IMR-90 (cell line): ENCODE data around the gene RHBDL1. TPM values are rescaled to one million over a fixed set of nuclear protein-coding genes. Genes with fewer than 3 reads are reported as not detected.

Source experiments
- ATAC-seq: fragments of 200-7000 bp; cut with Tn5 transposase; 2 replicates; pipeline ENCODE4 v1.9.1; 2020; ENCODE audit warnings: low read depth, mild to moderate bottlenecking, moderate library complexity
- BruUV-seq: library from RNA; stranded (reverse); fragments of 400-500 nt; replicated peaks from 2 replicates; lab custom pipeline; 2021; lab: Mats Ljungman, UMichigan
- CTCF ChIA-PET: fragments of 300-600 bp; formaldehyde crosslinking; extraction: SDS; loops from one replicate; lab custom pipeline; 2021; ENCODE audit warnings: antibody characterized with exemption; lab: Yijun Ruan, JAX
- POLR2A ChIA-PET: fragments of 300-600 bp; sonication (Branson Sonifier 250); formaldehyde crosslinking; loops from one replicate; lab custom pipeline; 2022; ENCODE audit warnings: antibody characterized with exemption; ENCODE audit not compliant: unreplicated experiment; lab: Charles Lee
- DNase-seq: peaks from one replicate; pipeline ENCODE4 v3.0.0; 2013
- H2AFZ ChIP-seq: replicated peaks from 2 replicates; pipeline ENCODE3; 2013; ENCODE audit warnings: low read length, mild to moderate bottlenecking; ENCODE audit not compliant: poor library complexity
- H2AK5ac ChIP-seq: 2 replicates; pipeline ENCODE4 v1.6.1; 2013; ENCODE audit warnings: low read depth, low read length, inconsistent platforms
- H2AK9ac ChIP-seq: replicated peaks from 2 replicates; pipeline ENCODE3; 2013; ENCODE audit warnings: mild to moderate bottlenecking, low read depth, low read length, moderate library complexity; ENCODE audit not compliant: poor library complexity
- H2BK120ac ChIP-seq: 2 replicates; pipeline ENCODE4 v1.6.1; 2013; ENCODE audit warnings: low read depth, low read length, inconsistent platforms
- H2BK15ac ChIP-seq: 3 replicates; pipeline ENCODE4 v1.6.1; 2013; ENCODE audit warnings: low read depth, low read length, inconsistent platforms
- H2BK20ac ChIP-seq: 2 replicates; pipeline ENCODE4 v1.6.1; 2013; ENCODE audit warnings: low read depth, mild to moderate bottlenecking, inconsistent platforms, low read length, moderate library complexity
- H2BK5ac ChIP-seq: 2 replicates; pipeline ENCODE4 v1.6.1; 2013; ENCODE audit warnings: mild to moderate bottlenecking, low read depth, low read length, inconsistent platforms; ENCODE audit not compliant: poor library complexity, severe bottlenecking
- H3K14ac ChIP-seq: replicated peaks from 2 replicates; pipeline ENCODE4 v1.6.1; 2013; ENCODE audit warnings: low read depth, low read length, inconsistent platforms
- H3K18ac ChIP-seq: 2 replicates; pipeline ENCODE4 v1.6.1; 2013; ENCODE audit warnings: low read depth, low read length, control low read depth
- H3K23ac ChIP-seq: 2 replicates; pipeline ENCODE4 v1.6.1; 2013; ENCODE audit warnings: low read depth, low read length, inconsistent platforms
- H3K27ac ChIP-seq: 2 replicates; pipeline ENCODE4 v1.5.1; 2013; ENCODE audit warnings: mild to moderate bottlenecking, control low read depth, low read length; ENCODE audit not compliant: insufficient read depth
- H3K27me3 ChIP-seq: 2 replicates; pipeline ENCODE4 v1.6.1; 2013; ENCODE audit warnings: low read length; ENCODE audit not compliant: control insufficient read depth, insufficient read depth
- H3K36me3 ChIP-seq: 2 replicates; pipeline ENCODE4 v1.6.1; 2013; ENCODE audit warnings: low read length, mixed read lengths; ENCODE audit not compliant: control insufficient read depth, insufficient read depth
- H3K4ac ChIP-seq: 2 replicates; pipeline ENCODE4 v1.6.1; 2013; ENCODE audit warnings: low read depth, low read length, inconsistent platforms
- H3K4me1 ChIP-seq: 2 replicates; pipeline ENCODE4 v1.6.1; 2013; ENCODE audit warnings: low read length, mixed read lengths; ENCODE audit not compliant: control insufficient read depth, insufficient read depth
- H3K4me2 ChIP-seq: 2 replicates; pipeline ENCODE4 v1.6.1; 2013; ENCODE audit warnings: low read depth, mild to moderate bottlenecking, control low read depth, low read length, moderate library complexity
- H3K4me3 ChIP-seq: 2 replicates; pipeline ENCODE4 v1.5.1; 2013; ENCODE audit warnings: low read depth, mild to moderate bottlenecking, control low read depth, low read length, moderate library complexity; ENCODE audit not compliant: insufficient read depth
- H3K56ac ChIP-seq: 2 replicates; pipeline ENCODE4 v1.6.1; 2013; ENCODE audit warnings: low read length, inconsistent platforms; ENCODE audit not compliant: insufficient read depth; ENCODE audit errors: extremely low read depth
- H3K79me1 ChIP-seq, 2 experiments: 2 replicates each; pipeline ENCODE4 v1.6.1; 2013; ENCODE audit warnings: low read length in 2 of 2, inconsistent platforms in 1 of 2, low read depth in 1 of 2
- H3K9ac ChIP-seq: 2 replicates; pipeline ENCODE4 v1.6.1; 2013; ENCODE audit warnings: low read depth, low read length, control low read depth
- H3K9me1 ChIP-seq: 2 replicates; pipeline ENCODE4 v1.6.1; 2013; ENCODE audit warnings: low read length, inconsistent platforms; ENCODE audit not compliant: insufficient read depth
- H3K9me3 ChIP-seq: 2 replicates; pipeline ENCODE4 v1.6.1; 2013; ENCODE audit warnings: low read length; ENCODE audit not compliant: control insufficient read depth, insufficient read depth
- H4K20me1 ChIP-seq: 2 replicates; pipeline ENCODE4 v1.6.1; 2013; ENCODE audit warnings: low read length, inconsistent platforms; ENCODE audit not compliant: insufficient read depth
- H4K5ac ChIP-seq: 2 replicates; pipeline ENCODE4 v1.6.1; 2013; ENCODE audit warnings: mild to moderate bottlenecking, low read depth, low read length, control low read depth
- H4K8ac ChIP-seq, 2 experiments: 2 replicates each; pipeline ENCODE4 v1.6.1; 2013; ENCODE audit warnings: low read depth in 2 of 2, low read length in 2 of 2, control low read depth in 1 of 2, inconsistent platforms in 1 of 2
- H4K91ac ChIP-seq: 2 replicates; pipeline ENCODE4 v1.6.1; 2013; ENCODE audit warnings: low read depth, low read length, inconsistent platforms; ENCODE audit not compliant: insufficient read depth
- BHLHE40 ChIP-seq: fragments of 150-350 bp; IDR thresholded peaks from 2 replicates; pipeline ENCODE4 v1.6.1; 2016; ENCODE audit warnings: mild to moderate bottlenecking, low read depth, low read length
- CEBPB ChIP-seq: IDR thresholded peaks from 2 replicates; pipeline ENCODE4 v1.6.1; 2012; ENCODE audit warnings: low read depth, low read length, improper control_type of control experiment
- FOS ChIP-seq: fragments of 150-350 bp; IDR thresholded peaks from 2 replicates; pipeline ENCODE4 v1.6.1; 2016; ENCODE audit warnings: low read depth, low read length
- MAFK ChIP-seq: IDR thresholded peaks from 2 replicates; pipeline ENCODE4 v1.6.1; 2012; ENCODE audit warnings: low read depth, low read length, improper control_type of control experiment
- MAZ ChIP-seq: IDR thresholded peaks from 2 replicates; pipeline ENCODE4 v1.6.1; 2012; ENCODE audit warnings: low read depth, mild to moderate bottlenecking, low read length, improper control_type of control experiment, moderate library complexity, borderline replicate concordance
- MXI1 ChIP-seq: IDR thresholded peaks from 2 replicates; pipeline ENCODE4 v1.6.1; 2012; ENCODE audit warnings: low read depth, mild to moderate bottlenecking, low read length, moderate library complexity, borderline replicate concordance
- NFE2L2 ChIP-seq: fragments of 150-350 bp; IDR thresholded peaks from 2 replicates; pipeline ENCODE4 v1.6.1; 2016; ENCODE audit warnings: low read depth, mild to moderate bottlenecking, low read length
- POLR2A ChIP-seq: IDR thresholded peaks from 2 replicates; pipeline ENCODE4 v1.6.1; 2012; ENCODE audit warnings: mild to moderate bottlenecking, low read depth, low read length
- RAD21 ChIP-seq: IDR thresholded peaks from 2 replicates; pipeline ENCODE4 v1.6.1; 2012; ENCODE audit warnings: low read length, improper control_type of control experiment
- RCOR1 ChIP-seq: IDR thresholded peaks from 2 replicates; pipeline ENCODE4 v1.6.1; 2012; ENCODE audit warnings: mild to moderate bottlenecking, low read length, improper control_type of control experiment; ENCODE audit not compliant: insufficient replicate concordance
- RFX5 ChIP-seq: IDR thresholded peaks from 2 replicates; pipeline ENCODE4 v1.8.0; 2012; ENCODE audit warnings: low read depth, mild to moderate bottlenecking, low read length, moderate library complexity
- USF2 ChIP-seq: fragments of 150-350 bp; IDR thresholded peaks from 2 replicates; pipeline ENCODE4 v1.6.1; 2017; ENCODE audit warnings: mild to moderate bottlenecking, antibody characterized with exemption, low read length, low read depth
- WGBS, 2 experiments: methylation state at CpG; one replicate each; pipeline versions ENCODE4 v1.1.5 to v1.1.7; 2013; ENCODE audit warnings: missing lambda C conversion rate in 2 of 2; ENCODE audit not compliant: insufficient read length in 1 of 2; ENCODE audit errors: extremely low coverage in 2 of 2; 5-methylcytosine and 5-hydroxymethylcytosine counted together
- dilution Hi-C: fragments of 300-500 bp; cut with HindIII; formaldehyde crosslinking; loops from one replicate; pipeline ENCODE4 v1.14.3; 2018; ENCODE audit warnings: low sequenced_read_pairs; ENCODE audit not compliant: unreplicated experiment
- in situ Hi-C: fragments of 300-500 bp; cut with MboI; formaldehyde crosslinking; loops from 3 replicates; pipeline ENCODE4 v1.14.3; 2019; ENCODE audit warnings: low sequenced_read_pairs, inconsistent platforms, mixed read lengths
- intact Hi-C: fragments of 100-400 bp; cut with micrococcal nuclease; formaldehyde crosslinking; loops from 2 replicates; pipeline ENCODE4 v1.10.0; 2022
- polyA plus RNA-seq, 3 experiments: library from polyadenylated mRNA; depleted of rRNA; stranded (reverse); fragments of >200 nt; gene quantifications; 2 replicates each; pipeline ENCODE4 v1.2.3, GENCODE V29; 2012; ENCODE audit warnings: low replicate concordance in 1 of 3
- total RNA-seq: library from RNA; depleted of rRNA; stranded (reverse); fragments of >200 nt; gene quantifications from 2 replicates; pipeline ENCODE4 v1.2.3, GENCODE V29; 2012
- TF ChIP-seq, protein P1 (sequence below): conservative IDR thresholded peaks from 2 replicates; pipeline ENCODE4 v1.5.1; 2012; ENCODE audit warnings: mild to moderate bottlenecking, low read depth, low read length, improper control_type of control experiment

Gene RHBDL1
- total and polyA plus RNA-seq, 2 of the 4 experiments (the other 2 are of a cell fraction) = 0.72 to 4.1 TPM

GRCh38 chr16:667113-667779, 8.2 kb upstream of the RHBDL1 start (continued):
- TF ChIP-seq NFE2L2 = no peak

DNA sequence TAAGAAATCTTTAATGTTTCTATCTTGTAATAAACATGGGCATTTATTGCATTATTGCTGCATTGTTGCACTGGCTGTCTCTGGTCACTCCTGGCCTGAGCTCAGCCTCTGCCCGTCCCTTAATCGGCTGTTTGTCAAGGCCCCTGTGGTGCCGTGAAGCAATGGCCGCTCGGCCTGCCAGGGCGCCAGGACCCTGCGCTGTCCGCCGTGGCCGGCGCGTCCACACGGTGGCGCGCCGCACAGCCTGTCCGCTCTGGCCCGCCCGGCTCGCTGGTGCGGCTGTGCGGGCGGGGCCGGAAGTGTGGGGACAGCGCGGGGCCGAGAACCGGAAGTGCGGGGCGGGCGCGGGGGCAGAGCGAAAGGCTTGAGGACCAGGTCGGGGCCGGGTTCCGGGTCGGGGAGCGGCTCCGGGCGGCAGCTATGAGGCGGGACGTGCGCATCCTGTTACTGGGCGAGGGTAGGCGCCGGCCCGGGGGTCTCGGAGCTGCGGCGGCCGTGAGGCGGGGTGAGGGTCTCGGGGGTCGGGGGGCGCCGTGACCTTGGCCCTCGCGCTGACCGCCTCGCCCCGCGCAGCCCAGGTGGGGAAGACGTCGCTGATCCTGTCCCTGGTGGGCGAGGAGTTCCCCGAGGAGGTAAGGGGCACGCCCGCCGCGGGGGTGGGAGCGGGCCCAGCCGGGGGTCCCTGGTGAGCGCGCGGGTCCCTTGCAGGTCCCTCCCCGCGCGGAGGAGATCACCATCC, 7.5 kb upstream of the RHBDL1 start, which contains the start of gene RHOT2:
Gene RHOT2, plus strand, starts transcription at position 353 of the 739 bp plus-strand sequence. Its CDS starts 68 bp downstream, at position 421.
- intact Hi-C loops (no loop called here), in situ Hi-C loops (no loop called here), dilution Hi-C loops (no loop called here)
- ChIA-PET CTCF (no interaction called here), POLR2A (no interaction called here)
- 0 out of 2 replicates have a peak within 1 kb of the TSS, but pooled peaks have one; percentile 54 for H2BK20ac ChIP-seq
- peak within 1 kb of the TSS; percentile 74; the same call in 1 of the 2 replicates for H2BK120ac ChIP-seq
- H3K4me2 ChIP-seq = peak within 1 kb of the TSS; percentile 93
- H2BK15ac ChIP-seq = no peak within 1 kb of the TSS
- H2BK5ac ChIP-seq = peak within 1 kb of the TSS; percentile 62
- peak within 1 kb of the TSS; percentile 100 for H2AK9ac ChIP-seq
- H3K18ac ChIP-seq = no peak within 1 kb of the TSS
- peak within 1 kb of the TSS; percentile 76 to 99 for H4K8ac ChIP-seq
- H3K4me3 ChIP-seq = peak within 1 kb of the TSS; percentile 68
- peak within 1 kb of the TSS; percentile 90; the same call in 1 of the 2 replicates for H3K23ac ChIP-seq
- H3K9ac ChIP-seq = peak within 1 kb of the TSS; percentile 76
- H2AFZ ChIP-seq = peak within 1 kb of the TSS; percentile 97
- H3K27me3 ChIP-seq = no peaks in the 10 kb centered on the region
- ATAC-seq = peak; percentile 97
- peak within 1 kb of the TSS; percentile 97 for H3K4ac ChIP-seq
- 0% methylated on average over 40 of the region's 78 CpGs; no CpG with 5 or more reads in 1 of the 2 experiments for WGBS, 2 experiments
- H3K79me1 ChIP-seq = peaks cover 0 to 28% of the 10 kb centered on the region in 2 experiments; a peak in 1 of 4 replicates
- no peaks in the 10 kb centered on the region for H3K9me3 ChIP-seq
- H3K14ac ChIP-seq = peak within 1 kb of the TSS; percentile 99
- peaks cover 36% of the 10 kb centered on the region for H3K36me3 ChIP-seq
- peaks cover 6% of the 10 kb centered on the region for H3K9me1 ChIP-seq
- H4K91ac ChIP-seq = peak within 1 kb of the TSS; percentile 74
- no TSS peak for BruUV-seq
- peak within 1 kb of the TSS; percentile 81 for H2AK5ac ChIP-seq
- peaks cover 13% of the 10 kb centered on the region for H4K20me1 ChIP-seq
- 0 out of 2 replicates have a peak within 1 kb of the TSS, but pooled peaks have one; percentile 21 for H3K56ac ChIP-seq
- H3K27ac ChIP-seq = peak within 1 kb of the TSS; percentile 69
- peak within 1 kb of the TSS; percentile 94 for H4K5ac ChIP-seq
- peaks cover 6% of the 10 kb centered on the region for H3K4me1 ChIP-seq
- DNase-seq = peak; percentile 85
- TF ChIP-seq FOS = no peak
- TF ChIP-seq CEBPB = peak; percentile 74
- no peak for TF ChIP-seq RFX5
- TF ChIP-seq MXI1 = peak; percentile 29; the same call in 1 of the 2 replicates
- TF ChIP-seq NFE2L2 = no peak
- TF ChIP-seq MAZ = peak; percentile 99
- TF ChIP-seq, protein P1, sequence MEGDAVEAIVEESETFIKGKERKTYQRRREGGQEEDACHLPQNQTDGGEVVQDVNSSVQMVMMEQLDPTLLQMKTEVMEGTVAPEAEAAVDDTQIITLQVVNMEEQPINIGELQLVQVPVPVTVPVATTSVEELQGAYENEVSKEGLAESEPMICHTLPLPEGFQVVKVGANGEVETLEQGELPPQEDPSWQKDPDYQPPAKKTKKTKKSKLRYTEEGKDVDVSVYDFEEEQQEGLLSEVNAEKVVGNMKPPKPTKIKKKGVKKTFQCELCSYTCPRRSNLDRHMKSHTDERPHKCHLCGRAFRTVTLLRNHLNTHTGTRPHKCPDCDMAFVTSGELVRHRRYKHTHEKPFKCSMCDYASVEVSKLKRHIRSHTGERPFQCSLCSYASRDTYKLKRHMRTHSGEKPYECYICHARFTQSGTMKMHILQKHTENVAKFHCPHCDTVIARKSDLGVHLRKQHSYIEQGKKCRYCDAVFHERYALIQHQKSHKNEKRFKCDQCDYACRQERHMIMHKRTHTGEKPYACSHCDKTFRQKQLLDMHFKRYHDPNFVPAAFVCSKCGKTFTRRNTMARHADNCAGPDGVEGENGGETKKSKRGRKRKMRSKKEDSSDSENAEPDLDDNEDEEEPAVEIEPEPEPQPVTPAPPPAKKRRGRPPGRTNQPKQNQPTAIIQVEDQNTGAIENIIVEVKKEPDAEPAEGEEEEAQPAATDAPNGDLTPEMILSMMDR = peak; percentile 98
- peak; percentile 59 for TF ChIP-seq RAD21
- peak; percentile 82 for TF ChIP-seq POLR2A
- no peak for TF ChIP-seq MAFK
- TF ChIP-seq RCOR1 = no peak
- TF ChIP-seq USF2 = no peak
- no peak for TF ChIP-seq BHLHE40
